Measurements from ENCODE around the gene IFNAR1. TPM values are rescaled to one million over a fixed set of nuclear protein-coding genes. Genes with fewer than 3 reads are reported as not detected.

IFNAR1 gene
- total RNA-seq, 4 donors from 2014 or later: 10.3 to 30.7 (median 28.9) TPM

- TF ChIP-seq POLR2A (IDR thresholded peaks at IDR 0.05): no peak
- TF ChIP-seq POLR2AphosphoS5 (IDR thresholded peaks at IDR 0.05): no peak
- TF ChIP-seq EP300 (IDR thresholded peaks at IDR 0.05; ENCODE audit: low read depth): no peak
- TF ChIP-seq, protein P1, sequence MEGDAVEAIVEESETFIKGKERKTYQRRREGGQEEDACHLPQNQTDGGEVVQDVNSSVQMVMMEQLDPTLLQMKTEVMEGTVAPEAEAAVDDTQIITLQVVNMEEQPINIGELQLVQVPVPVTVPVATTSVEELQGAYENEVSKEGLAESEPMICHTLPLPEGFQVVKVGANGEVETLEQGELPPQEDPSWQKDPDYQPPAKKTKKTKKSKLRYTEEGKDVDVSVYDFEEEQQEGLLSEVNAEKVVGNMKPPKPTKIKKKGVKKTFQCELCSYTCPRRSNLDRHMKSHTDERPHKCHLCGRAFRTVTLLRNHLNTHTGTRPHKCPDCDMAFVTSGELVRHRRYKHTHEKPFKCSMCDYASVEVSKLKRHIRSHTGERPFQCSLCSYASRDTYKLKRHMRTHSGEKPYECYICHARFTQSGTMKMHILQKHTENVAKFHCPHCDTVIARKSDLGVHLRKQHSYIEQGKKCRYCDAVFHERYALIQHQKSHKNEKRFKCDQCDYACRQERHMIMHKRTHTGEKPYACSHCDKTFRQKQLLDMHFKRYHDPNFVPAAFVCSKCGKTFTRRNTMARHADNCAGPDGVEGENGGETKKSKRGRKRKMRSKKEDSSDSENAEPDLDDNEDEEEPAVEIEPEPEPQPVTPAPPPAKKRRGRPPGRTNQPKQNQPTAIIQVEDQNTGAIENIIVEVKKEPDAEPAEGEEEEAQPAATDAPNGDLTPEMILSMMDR (IDR thresholded peaks at IDR 0.05): no peak
- Histone ChIP-seq H3K9me3 (no peaks in the 10 kb centered on the region), H3K27ac (no peak overlapping the region), H3K36me3 (no peaks in the 10 kb centered on the region), H3K27me3 (no peaks in the 10 kb centered on the region), H3K4me1 (no peaks in the 10 kb centered on the region), H3K4me3 (no peak overlapping the region)
- DNase-seq: no peak
- 82 to 83% methylated on average over 1 to 6 of the region's 6 CpGs for WGBS, 2 donors (ENCODE audit: low coverage in 1 of 2)
- intact Hi-C loops (cut with DNase I; ENCODE audit: low total_unique reads) (no loop called here), in situ Hi-C loops (cut with MboI; ENCODE audit: low pct_ligation_motif_present in 1 of 4, low pct_unique_long_range_greater_than_20kb in 1 of 4, low sequenced_read_pairs in 3 of 4) (no loop called here)
These were observed 71.1 kb downstream of the IFNAR1 start for GRCh38 chr21:33395891-33396331.

GRCh38 chr21:33396436-33396835 lies 71.7 kb downstream of the IFNAR1 start:
- no peak for TF ChIP-seq POLR2A (IDR thresholded peaks at IDR 0.05)
- no peak for TF ChIP-seq EP300 (IDR thresholded peaks at IDR 0.05; ENCODE audit: low read depth)
- no peak for TF ChIP-seq POLR2AphosphoS5 (IDR thresholded peaks at IDR 0.05)
- TF ChIP-seq, protein P1 (IDR thresholded peaks at IDR 0.05): no peak
- DNase-seq: no peak
- no peaks in the 10 kb centered on the region for H3K4me1 ChIP-seq
- intact Hi-C loops (cut with DNase I; ENCODE audit: low total_unique reads): no loop called here
- H3K27ac ChIP-seq: peak overlapping the region in 2 of 4 donors; percentile 16 to 25
- H3K9me3 ChIP-seq: no peaks in the 10 kb centered on the region
- H3K4me3 ChIP-seq: no peak overlapping the region
- WGBS, 2 donors (ENCODE audit: low coverage in 1 of 2): 90 to 93% methylated on average over 3 to 6 of the region's 6 CpGs
- in situ Hi-C loops (cut with MboI; ENCODE audit: low pct_ligation_motif_present in 1 of 4, low pct_unique_long_range_greater_than_20kb in 1 of 4, low sequenced_read_pairs in 3 of 4): no loop called here
- no peaks in the 10 kb centered on the region for H3K36me3 ChIP-seq
- H3K27me3 ChIP-seq: no peaks in the 10 kb centered on the region

GRCh38 chr21:33396951-33397350 lies 72.2 kb downstream of the IFNAR1 start:
- no peaks in the 10 kb centered on the region for H3K27me3 ChIP-seq

DNA sequence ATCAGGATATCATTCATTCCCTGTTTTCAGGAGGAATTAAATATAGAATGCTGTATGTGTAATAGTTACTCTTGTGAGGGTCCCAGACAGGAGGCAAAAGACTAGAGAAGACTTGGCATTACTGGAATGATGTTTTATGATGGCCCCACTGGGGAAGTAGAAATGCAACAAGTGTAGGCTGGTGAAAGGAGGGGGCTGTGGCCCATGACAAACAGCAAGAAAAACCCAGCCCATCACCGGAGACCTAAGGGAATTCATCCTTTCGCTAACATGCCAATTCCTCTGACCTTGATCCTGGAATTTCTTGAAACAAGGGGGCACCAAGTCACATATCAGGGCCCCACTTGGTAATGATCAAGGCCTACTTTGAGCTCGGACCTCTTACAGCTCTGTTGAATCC lies 72.9 kb downstream of the IFNAR1 start:
- Histone ChIP-seq H3K36me3 (no peaks in the 10 kb centered on the region), H3K27ac (peak overlapping the region in 1 of 4 donors; percentile 20), H3K4me3 (no peak overlapping the region), H3K27me3 (no peaks in the 10 kb centered on the region), H3K9me3 (no peaks in the 10 kb centered on the region), H3K4me1 (peaks cover 0 to 7% (median 2%) of the 10 kb centered on the region in 4 donors)
- in situ Hi-C loops (cut with MboI; ENCODE audit: low pct_ligation_motif_present in 1 of 4, low pct_unique_long_range_greater_than_20kb in 1 of 4, low sequenced_read_pairs in 3 of 4): no loop called here
- WGBS, 2 donors (ENCODE audit: low coverage in 1 of 2): 94% methylated on average over 3 of the region's 3 CpGs; no CpG with 5 or more reads in 1 of the 2 donors
- no peak for DNase-seq
- intact Hi-C loops (cut with DNase I; ENCODE audit: low total_unique reads): no loop called here
- TF ChIP-seq, protein P1 (IDR thresholded peaks at IDR 0.05): no peak
- TF ChIP-seq EP300 (IDR thresholded peaks at IDR 0.05; ENCODE audit: low read depth) (no peak), POLR2A (IDR thresholded peaks at IDR 0.05) (no peak), POLR2AphosphoS5 (IDR thresholded peaks at IDR 0.05) (no peak)

More at GRCh38 chr21:33396951-33397350, 72.2 kb downstream of the IFNAR1 start:
- Histone ChIP-seq H3K27ac (peak overlapping the region in 3 of 4 donors; percentile 16 to 25 (median 20)), H3K36me3 (no peaks in the 10 kb centered on the region), H3K4me3 (no peak overlapping the region), H3K4me1 (no peaks in the 10 kb centered on the region), H3K9me3 (no peaks in the 10 kb centered on the region)
- 61 to 77% methylated on average over 4 to 5 of the region's 5 CpGs for WGBS, 2 donors (ENCODE audit: low coverage in 1 of 2)
- TF ChIP-seq POLR2AphosphoS5 (IDR thresholded peaks at IDR 0.05) (no peak), POLR2A (IDR thresholded peaks at IDR 0.05) (no peak)
- TF ChIP-seq, protein P1 (IDR thresholded peaks at IDR 0.05): no peak
- no peak for DNase-seq
- in situ Hi-C loops (cut with MboI; ENCODE audit: low pct_ligation_motif_present in 1 of 4, low pct_unique_long_range_greater_than_20kb in 1 of 4, low sequenced_read_pairs in 3 of 4): no loop called here
- intact Hi-C loops (cut with DNase I; ENCODE audit: low total_unique reads): no loop called here

Data from transverse colon (tissue), 4 donors.